T-cell (primary cell): ENCODE data around the gene SERPINA6. TPM values are rescaled to one million over a fixed set of nuclear protein-coding genes. Genes with fewer than 3 reads are reported as not detected.
"Not testable (repeated sequence)": the region's sequence is repeated elsewhere in the genome, so short reads cannot be mapped to it uniquely, and the experiment has no call there.

Experiments used
- ATAC-seq, 4 experiments: fragments of 200-7000 bp in 3 of 4; fragments of 150-1000 bp in 1 of 4; cut with Tn5 transposase; replicated peaks in 1 of 4; 1 replicate in 3 of 4; 2 replicates in 1 of 4; pipeline ENCODE4 v1.10.0; 2021; ENCODE audit warnings: moderate library complexity in 3 of 4, mild to moderate bottlenecking in 2 of 4, moderate number of reproducible peaks in 1 of 4
- CTCF ChIA-PET, 2 donors: fragments of 300-600 bp; sonication (Branson Sonifier 250); formaldehyde crosslinking; loops; one replicate each; lab custom pipeline; 2022; ENCODE audit warnings: antibody characterized with exemption in 2 of 2; lab: Charles Lee
- POLR2A ChIA-PET, 2 donors: fragments of 300-600 bp; sonication (Branson Sonifier 250); formaldehyde crosslinking; loops; one replicate each; lab custom pipeline; 2022; ENCODE audit warnings: antibody characterized with exemption in 2 of 2; lab: Charles Lee
- DNase-seq, 35 experiments: peaks; one replicate each; pipeline versions ENCODE4 v3.0.0 to v3.0.0-alpha.2; 2013 to 2023
- H3K27ac ChIP-seq: one replicate; pipeline ENCODE4 v1.5.1; 2013; ENCODE audit warnings: low read length
- H3K27me3 ChIP-seq, 2 experiments: replicated peaks in 1 of 2; 1 replicate in 1 of 2; 2 replicates in 1 of 2; pipeline versions ENCODE4 v1.6.1 to v1.7.0; 2013; ENCODE audit warnings: low read length in 1 of 2, mixed read lengths in 1 of 2; ENCODE audit not compliant: control insufficient read depth in 2 of 2, insufficient read depth in 2 of 2; ENCODE audit errors: extremely low read depth in 1 of 2
- H3K36me3 ChIP-seq, 2 donors: 1 replicate in 1 of 2; 2 replicates in 1 of 2; pipeline versions ENCODE4 v1.6.1 to v1.7.0; 2013; ENCODE audit warnings: low read length in 1 of 2; ENCODE audit not compliant: control insufficient read depth in 2 of 2, insufficient read depth in 1 of 2; ENCODE audit errors: extremely low read depth in 1 of 2
- H3K4me1 ChIP-seq, 2 experiments: 1 replicate in 1 of 2; 2 replicates in 1 of 2; pipeline versions ENCODE4 v1.6.1 to v1.7.0; 2013; ENCODE audit warnings: low read length in 2 of 2, mixed read lengths in 1 of 2; ENCODE audit not compliant: insufficient read depth in 2 of 2, control insufficient read depth in 1 of 2; ENCODE audit errors: extremely low read depth in 1 of 2
- H3K4me3 ChIP-seq, 2 donors: 1 replicate in 1 of 2; 2 replicates in 1 of 2; pipeline versions ENCODE4 v1.5.1 to v1.7.0; 2013; ENCODE audit warnings: mild to moderate bottlenecking in 2 of 2, low read length in 1 of 2, moderate library complexity in 1 of 2; ENCODE audit not compliant: control insufficient read depth in 1 of 2; ENCODE audit errors: extremely low read depth in 1 of 2
- H3K9me3 ChIP-seq: 2 replicates; pipeline ENCODE4 v1.7.0; 2013
- H3K27ac Mint-ChIP-seq, 2 donors: one replicate each; pipeline ENCODE4 v1.8.0; 2020 to 2021; ENCODE audit warnings: mild to moderate bottlenecking in 2 of 2, mixed read lengths in 2 of 2
- H3K27me3 Mint-ChIP-seq, 2 donors: one replicate each; pipeline ENCODE4 v1.8.0; 2021 to 2022; ENCODE audit warnings: mixed read lengths in 2 of 2
- H3K36me3 Mint-ChIP-seq: one replicate; pipeline ENCODE4 v1.8.0; 2021; ENCODE audit warnings: mixed read lengths
- H3K4me1 Mint-ChIP-seq, 3 donors: one replicate each; pipeline ENCODE4 v1.8.0; 2020 to 2022; ENCODE audit warnings: mixed read lengths in 3 of 3, mild to moderate bottlenecking in 1 of 3
- H3K4me3 Mint-ChIP-seq, 3 donors: one replicate each; pipeline ENCODE4 v1.8.0; 2020 to 2022; ENCODE audit warnings: mild to moderate bottlenecking in 3 of 3, mixed read lengths in 3 of 3, moderate library complexity in 3 of 3
- H3K9me3 Mint-ChIP-seq, 3 donors: one replicate each; pipeline ENCODE4 v1.8.0; 2020 to 2022; ENCODE audit warnings: mixed read lengths in 3 of 3
- WGBS: methylation state at CpG from one replicate; pipeline ENCODE4 v1.1.5; 2013; ENCODE audit warnings: missing lambda C conversion rate; ENCODE audit not compliant: insufficient coverage; 5-methylcytosine and 5-hydroxymethylcytosine counted together
- total RNA-seq, 35 experiments: library from RNA in 6 of 35; stranded (reverse) in 6 of 35; fragments of 120-200 nt in 1 of 35; gene quantifications; one replicate each; pipeline versions ENCODE4 v1.2.1 to v1.2.4 and lab custom pipeline; 2013 to 2026

SERPINA6 gene
- total RNA-seq, 5 donors from 2014 or later (not counting 1 experiment from before 2014, with no cell fraction given) = not detected

- ATAC-seq (no peak), DNase-seq (no peak)
- no peak overlapping the region for H3K27ac Mint-ChIP-seq
- no peaks in the 10 kb centered on the region for H3K36me3 Mint-ChIP-seq
- Histone ChIP-seq H3K4me3 (no peak overlapping the region), H3K4me1 (no peaks in the 10 kb centered on the region), H3K27ac (no peak overlapping the region), H3K9me3 (no peaks in the 10 kb centered on the region), H3K27me3 (peaks cover 0 to 2% of the 10 kb centered on the region in 2 experiments), H3K36me3 (no peaks in the 10 kb centered on the region)
- no peaks in the 10 kb centered on the region for H3K9me3 Mint-ChIP-seq
- ChIA-PET POLR2A (no interaction called here), CTCF (no interaction called here)
- H3K4me3 Mint-ChIP-seq = no peak overlapping the region
- peaks cover 4 to 6% of the 10 kb centered on the region in 2 donors for H3K27me3 Mint-ChIP-seq
- no CpG with 5 or more reads among the region's 2 CpGs for WGBS
- no peaks in the 10 kb centered on the region for H3K4me1 Mint-ChIP-seq
Measured at GRCh38 chr14:94282991-94283723, 40.0 kb downstream of the SERPINA6 start.

GRCh38 chr14:94278731-94279130 is 44.4 kb downstream of the SERPINA6 start:
- CTCF ChIA-PET = no interaction called here
- peaks cover 4% of the 10 kb centered on the region in 2 donors for H3K27me3 Mint-ChIP-seq

GRCh38 chr14:94276898-94277561 is 46.1 kb downstream of the SERPINA6 start:
- H3K4me1 ChIP-seq, H3K4me1 Mint-ChIP-seq, CTCF ChIA-PET, H3K27me3 ChIP-seq, H3K4me3 ChIP-seq, H3K36me3 ChIP-seq, H3K36me3 Mint-ChIP-seq, H3K4me3 Mint-ChIP-seq, H3K27ac ChIP-seq, H3K9me3 Mint-ChIP-seq, H3K27ac Mint-ChIP-seq, ATAC-seq, DNase-seq, POLR2A ChIA-PET, H3K27me3 Mint-ChIP-seq, H3K9me3 ChIP-seq: not testable (repeated sequence)
- WGBS = 86% methylated on average over 10 of the region's 11 CpGs

More at GRCh38 chr14:94278731-94279130, 44.4 kb downstream of the SERPINA6 start:
- no peaks in the 10 kb centered on the region for H3K9me3 Mint-ChIP-seq
- Histone ChIP-seq H3K4me1 (no peaks in the 10 kb centered on the region), H3K27me3 (peaks cover 0 to 2% of the 10 kb centered on the region in 2 experiments), H3K4me3 (no peak overlapping the region), H3K27ac (no peak overlapping the region), H3K36me3 (no peaks in the 10 kb centered on the region), H3K9me3 (no peaks in the 10 kb centered on the region)
- POLR2A ChIA-PET = no interaction called here
- H3K36me3 Mint-ChIP-seq = no peaks in the 10 kb centered on the region
- ATAC-seq = no peak
- WGBS = 75% methylated on average over 2 of the region's 2 CpGs
- no peak for DNase-seq
- no peak overlapping the region for H3K4me3 Mint-ChIP-seq
- no peaks in the 10 kb centered on the region for H3K4me1 Mint-ChIP-seq
- no peak overlapping the region for H3K27ac Mint-ChIP-seq

- DNase-seq (no peak), ATAC-seq (no peak)
- no peaks in the 10 kb centered on the region for H3K27me3 ChIP-seq
- no peak overlapping the region for H3K27ac Mint-ChIP-seq
- ChIA-PET CTCF (no interaction called here), POLR2A (interaction anchor here in 1 of 2 donors (0.5 kb wide), 1 partner anchor 13 kb away, joined by 3 read pairs; no protein-coding TSS in a partner anchor)
- no peaks in the 10 kb centered on the region for H3K4me1 ChIP-seq
- no peak overlapping the region for H3K27ac ChIP-seq
- H3K4me3 Mint-ChIP-seq = no peak overlapping the region
- H3K4me1 Mint-ChIP-seq = no peaks in the 10 kb centered on the region
- H3K36me3 ChIP-seq = no peaks in the 10 kb centered on the region
- H3K27me3 Mint-ChIP-seq = peaks cover 13 to 15% of the 10 kb centered on the region in 2 donors
- 0% methylated on average over 1 of the region's 10 CpGs for WGBS
- H3K9me3 Mint-ChIP-seq = no peaks in the 10 kb centered on the region
- no peak overlapping the region for H3K4me3 ChIP-seq
- H3K36me3 Mint-ChIP-seq = no peaks in the 10 kb centered on the region
- H3K9me3 ChIP-seq = no peaks in the 10 kb centered on the region
Measured at GRCh38 chr14:94269156-94269555, 54.0 kb downstream of the SERPINA6 start.

- H3K4me3 Mint-ChIP-seq, H3K27ac ChIP-seq, H3K27me3 ChIP-seq, ATAC-seq, DNase-seq, POLR2A ChIA-PET, H3K36me3 ChIP-seq, H3K4me1 Mint-ChIP-seq, H3K4me1 ChIP-seq, H3K9me3 Mint-ChIP-seq, H3K27ac Mint-ChIP-seq, H3K4me3 ChIP-seq, H3K9me3 ChIP-seq, H3K36me3 Mint-ChIP-seq, CTCF ChIA-PET: not testable (repeated sequence)
- WGBS = no CpG with 5 or more reads among the region's 7 CpGs
- peaks cover 13 to 18% of the 10 kb centered on the region in 2 donors for H3K27me3 Mint-ChIP-seq
Measured at GRCh38 chr14:94268582-94268981, 54.6 kb downstream of the SERPINA6 start.

- Histone ChIP-seq H3K9me3 (no peaks in the 10 kb centered on the region), H3K4me3 (no peak overlapping the region), H3K36me3 (no peaks in the 10 kb centered on the region), H3K27ac (no peak overlapping the region), H3K4me1 (no peaks in the 10 kb centered on the region), H3K27me3 (no peaks in the 10 kb centered on the region)
- Mint-ChIP-seq H3K27me3 (peaks cover 13 to 18% of the 10 kb centered on the region in 2 donors), H3K9me3 (peaks cover 5 to 9% (median 5%) of the 10 kb centered on the region in 3 donors), H3K36me3 (peaks cover 5% of the 10 kb centered on the region), H3K4me1 (no peaks in the 10 kb centered on the region), H3K4me3 (no peak overlapping the region), H3K27ac (no peak overlapping the region)
- DNase-seq (no peak), ATAC-seq (no peak)
- ChIA-PET CTCF (no interaction called here), POLR2A (no interaction called here)
- WGBS = no CpG with 5 or more reads among the region's 1 CpG
Measured at GRCh38 chr14:94267352-94267751, 55.8 kb downstream of the SERPINA6 start.
